HUES48 (cell line): ENCODE measurements around the gene AFAP1L1.

Experiments
- H3K27ac ChIP-seq: one replicate; pipeline ENCODE4 v1.7.0; 2013; ENCODE audit warnings: low read depth, low read length, inconsistent platforms
- H3K27me3 ChIP-seq: 2 replicates; pipeline ENCODE4 v1.6.1; 2013; ENCODE audit warnings: mild to moderate bottlenecking, low read length; ENCODE audit not compliant: control insufficient read depth, insufficient read depth
- H3K36me3 ChIP-seq: 2 replicates; pipeline ENCODE4 v1.6.1; 2013; ENCODE audit warnings: low read length; ENCODE audit not compliant: control insufficient read depth, insufficient read depth
- H3K4me1 ChIP-seq: 2 replicates; pipeline ENCODE4 v1.6.1; 2013; ENCODE audit warnings: mild to moderate bottlenecking, low read length; ENCODE audit not compliant: control insufficient read depth, insufficient read depth
- H3K4me3 ChIP-seq: 2 replicates; pipeline ENCODE4 v1.5.1; 2013; ENCODE audit warnings: mild to moderate bottlenecking, low read depth, low read length
- H3K9ac ChIP-seq: 2 replicates; pipeline ENCODE4 v1.6.1; 2013; ENCODE audit warnings: mild to moderate bottlenecking, low read depth, low read length, moderate library complexity
- H3K9me3 ChIP-seq: 2 replicates; pipeline ENCODE4 v1.6.1; 2013; ENCODE audit warnings: low read length; ENCODE audit not compliant: control insufficient read depth, insufficient read depth

The AFAP1L1 gene

DNA sequence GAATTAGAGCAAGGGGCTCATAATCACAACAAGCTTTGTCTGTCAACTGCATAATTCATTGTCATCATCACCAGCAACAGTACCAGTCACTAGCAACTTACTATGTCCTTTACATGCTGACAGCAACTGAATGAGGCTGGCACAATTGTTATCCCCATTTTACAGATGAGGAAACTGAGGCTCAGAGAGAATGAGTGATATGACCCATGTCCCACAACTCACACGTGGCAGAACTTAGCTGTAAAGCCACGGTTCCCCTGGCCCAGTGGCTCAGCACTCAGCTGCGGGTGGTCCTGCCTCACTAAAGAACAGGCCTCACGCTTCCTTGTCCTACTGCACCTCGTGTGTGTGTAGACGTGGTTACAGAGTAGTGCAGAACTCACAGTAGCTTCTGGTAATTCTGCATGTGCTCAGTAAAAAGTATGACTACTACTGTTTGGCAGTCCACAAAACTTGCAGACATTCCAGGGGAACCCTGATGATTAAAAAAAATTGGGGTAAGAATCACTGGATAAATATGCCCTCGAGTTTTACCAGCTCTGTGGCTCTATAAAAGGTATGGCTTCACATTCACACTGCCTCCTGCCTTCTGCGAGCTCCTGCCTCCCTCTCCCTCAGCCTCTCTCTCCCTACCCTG is 30.2 kb downstream of the AFAP1L1 start:
- Histone ChIP-seq H3K27me3 (no peaks in the 10 kb centered on the region), H3K9me3 (no peaks in the 10 kb centered on the region), H3K4me3 (no peak overlapping the region), H3K9ac (no peak overlapping the region), H3K4me1 (no peaks in the 10 kb centered on the region), H3K27ac (no peak overlapping the region), H3K36me3 (no peaks in the 10 kb centered on the region)

DNA sequence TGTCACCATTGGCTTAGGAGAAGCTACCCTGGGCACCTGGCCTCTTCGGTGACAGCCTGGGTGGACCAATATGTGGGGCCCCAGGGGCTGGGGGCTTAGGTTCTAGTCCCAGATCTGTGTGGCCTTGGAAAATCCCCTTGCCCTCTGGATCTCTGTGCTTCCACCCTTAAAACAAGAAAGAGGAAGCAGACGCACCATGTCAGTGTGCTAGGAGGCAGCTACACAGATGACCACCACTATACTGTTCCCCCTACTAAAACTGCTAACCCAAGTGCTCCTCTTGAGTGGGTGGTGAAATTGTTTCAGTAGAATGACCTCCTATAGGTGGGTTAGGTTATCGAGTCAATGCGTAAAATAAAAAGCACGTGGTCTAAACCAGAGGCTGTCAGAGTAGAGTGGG is 31.0 kb downstream of the AFAP1L1 start:
- Histone ChIP-seq H3K27me3 (no peaks in the 10 kb centered on the region), H3K9me3 (no peaks in the 10 kb centered on the region), H3K27ac (no peak overlapping the region), H3K36me3 (no peaks in the 10 kb centered on the region), H3K9ac (no peak overlapping the region), H3K4me1 (no peaks in the 10 kb centered on the region), H3K4me3 (no peak overlapping the region)

DNA sequence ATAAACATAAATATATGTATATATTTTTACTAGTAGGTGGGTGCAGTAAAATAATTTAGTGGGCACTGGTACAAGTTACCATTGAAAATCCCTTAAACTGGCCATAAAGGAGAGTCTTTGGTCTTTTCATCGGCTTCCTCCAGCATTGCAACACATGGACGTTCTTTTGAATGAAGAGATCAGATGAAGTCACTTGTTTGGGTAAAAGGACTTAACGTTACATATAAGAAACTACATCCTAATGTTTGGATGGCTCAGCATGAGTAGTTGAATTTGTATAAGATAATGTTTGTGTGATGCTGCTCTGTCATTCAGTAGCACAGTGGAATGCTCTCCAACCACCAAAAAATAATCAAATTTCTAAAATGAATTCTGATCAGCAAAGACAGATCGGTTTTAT is 31.6 kb downstream of the AFAP1L1 start:
- H3K9ac ChIP-seq, result no peak overlapping the region
- H3K4me3 ChIP-seq, result no peak overlapping the region
- no peaks in the 10 kb centered on the region for H3K4me1 ChIP-seq
- H3K27me3 ChIP-seq, result no peaks in the 10 kb centered on the region
- no peak overlapping the region for H3K27ac ChIP-seq
- no peaks in the 10 kb centered on the region for H3K36me3 ChIP-seq
- no peaks in the 10 kb centered on the region for H3K9me3 ChIP-seq

DNA sequence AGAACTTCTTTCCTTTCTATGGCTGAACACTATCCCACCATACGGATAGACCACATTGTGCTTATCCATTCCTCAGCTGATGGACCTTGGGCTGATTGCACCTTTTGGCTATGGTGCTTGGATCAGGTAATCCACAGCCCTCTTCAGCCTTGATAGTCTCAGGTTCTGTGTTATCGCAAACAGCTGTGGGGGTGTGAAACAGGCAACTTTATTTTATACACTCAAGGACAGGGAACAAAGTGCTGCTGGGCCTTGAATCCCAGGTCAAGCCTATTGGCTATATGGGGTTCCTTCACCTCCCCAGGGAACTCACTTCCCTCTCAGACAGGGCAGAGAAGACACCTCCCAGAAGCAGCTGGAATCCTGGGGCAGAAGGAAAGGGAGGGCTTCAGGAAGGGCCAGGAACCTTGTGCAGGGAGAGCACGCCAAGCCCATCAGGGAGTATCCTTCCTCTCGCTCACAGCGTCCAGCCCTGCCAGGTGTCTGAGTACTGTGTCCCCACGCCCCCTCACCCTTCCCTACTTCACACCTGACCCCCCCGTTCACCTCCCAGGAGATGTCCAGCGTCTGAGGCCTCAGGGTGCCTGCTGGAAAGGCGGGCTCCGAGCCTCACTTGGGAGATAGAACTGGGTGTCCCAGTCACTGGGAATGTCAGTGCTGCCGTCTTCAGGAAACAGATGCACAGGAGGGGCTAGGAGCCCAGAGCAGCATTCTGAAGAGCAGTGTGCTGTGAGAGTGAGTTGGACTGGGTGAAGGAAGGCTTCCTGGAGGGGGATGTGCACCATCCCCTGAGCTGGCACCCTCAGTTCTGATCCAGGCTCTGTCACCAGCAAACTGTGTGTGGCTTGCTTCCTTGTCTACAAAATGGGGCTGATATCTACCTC is 32.8 kb downstream of the AFAP1L1 start:
- no peak overlapping the region for H3K27ac ChIP-seq
- no peaks in the 10 kb centered on the region for H3K36me3 ChIP-seq
- H3K27me3 ChIP-seq, result no peaks in the 10 kb centered on the region
- no peaks in the 10 kb centered on the region for H3K4me1 ChIP-seq
- H3K4me3 ChIP-seq, result no peak overlapping the region
- H3K9me3 ChIP-seq, result no peaks in the 10 kb centered on the region
- H3K9ac ChIP-seq, result no peak overlapping the region

DNA sequence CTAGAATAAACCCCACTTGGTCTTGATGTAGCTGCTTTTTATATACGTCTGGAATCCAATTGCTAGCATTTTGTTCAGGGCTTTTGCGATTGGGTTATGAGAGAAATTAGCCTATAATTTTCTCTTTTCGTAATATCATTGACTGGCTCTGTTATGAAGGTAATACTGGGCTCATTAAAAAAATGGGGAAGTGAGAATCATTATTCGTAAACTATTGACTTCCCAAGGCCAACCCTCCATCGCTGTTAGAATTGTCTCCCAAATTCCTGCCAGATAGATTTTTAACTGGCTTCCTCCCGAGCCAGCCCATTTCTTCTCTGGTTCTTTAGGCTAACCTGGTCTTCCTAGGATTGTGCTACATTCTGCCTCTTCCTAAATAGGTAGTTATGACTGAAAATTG is 37.7 kb downstream of the AFAP1L1 start:
- Histone ChIP-seq H3K9ac (no peak overlapping the region), H3K36me3 (no peaks in the 10 kb centered on the region), H3K9me3 (no peaks in the 10 kb centered on the region), H3K4me3 (no peak overlapping the region), H3K27ac (no peak overlapping the region), H3K4me1 (peaks cover 7% of the 10 kb centered on the region), H3K27me3 (no peaks in the 10 kb centered on the region)

DNA sequence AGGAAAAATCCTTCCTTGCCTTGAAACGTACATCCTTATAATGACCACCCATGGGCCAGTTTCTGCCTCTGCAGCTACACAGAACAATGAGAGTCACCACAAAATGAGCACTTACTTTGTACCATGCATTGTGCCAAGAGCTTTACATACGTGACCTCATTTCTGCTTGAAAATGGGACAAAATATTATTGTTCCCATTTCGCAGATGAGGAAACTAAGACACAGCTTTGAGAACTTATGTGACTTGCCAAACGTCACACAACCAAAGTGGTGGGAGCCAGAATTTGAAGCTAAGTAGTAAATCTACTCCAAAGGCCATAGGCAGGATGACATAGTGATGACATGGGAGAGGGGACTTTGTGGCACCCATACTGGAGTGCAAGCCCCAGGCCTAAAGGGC is 38.8 kb downstream of the AFAP1L1 start:
- H3K36me3 ChIP-seq, result no peaks in the 10 kb centered on the region
- no peak overlapping the region for H3K9ac ChIP-seq
- H3K4me3 ChIP-seq, result no peak overlapping the region
- no peaks in the 10 kb centered on the region for H3K9me3 ChIP-seq
- no peaks in the 10 kb centered on the region for H3K27me3 ChIP-seq
- H3K4me1 ChIP-seq, result peaks cover 7% of the 10 kb centered on the region
- no peak overlapping the region for H3K27ac ChIP-seq

DNA sequence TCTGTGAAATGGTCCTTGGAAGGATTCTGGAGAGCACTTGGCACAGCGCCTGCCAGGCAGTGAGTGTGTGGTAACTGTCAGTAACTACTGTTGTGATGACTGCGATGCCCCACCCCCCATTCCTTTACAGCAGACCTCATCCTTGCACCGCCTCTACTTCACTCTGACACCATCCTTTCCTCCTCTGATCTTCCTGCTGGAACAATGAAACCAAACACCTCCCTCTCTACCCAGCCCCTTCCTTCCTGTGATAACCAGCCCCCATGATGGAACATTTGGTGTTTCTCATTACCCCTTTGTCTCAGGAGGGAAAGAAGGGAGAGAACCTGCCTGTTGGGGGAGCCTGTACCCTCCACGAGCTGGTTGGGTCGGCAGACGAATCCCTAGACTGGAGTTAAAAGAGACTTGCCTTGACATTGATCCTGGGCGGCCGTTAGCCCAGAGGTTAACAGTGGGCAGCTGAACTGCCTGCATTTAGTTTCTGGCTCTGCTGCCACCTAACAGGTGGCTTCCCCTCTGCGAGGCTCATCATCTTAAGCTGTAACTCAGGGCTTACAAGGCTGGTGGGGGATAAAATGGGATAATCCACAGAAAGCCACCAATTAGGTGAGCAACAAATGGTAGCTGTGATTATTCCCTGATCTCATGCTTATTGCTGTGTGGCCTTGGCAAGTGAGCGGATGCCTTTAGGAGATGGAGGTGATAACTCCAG is 39.4 kb downstream of the AFAP1L1 start:
- Histone ChIP-seq H3K9ac (no peak overlapping the region), H3K4me3 (no peak overlapping the region), H3K36me3 (no peaks in the 10 kb centered on the region), H3K27ac (no peak overlapping the region), H3K27me3 (no peaks in the 10 kb centered on the region), H3K4me1 (peaks cover 7% of the 10 kb centered on the region), H3K9me3 (no peaks in the 10 kb centered on the region)

DNA sequence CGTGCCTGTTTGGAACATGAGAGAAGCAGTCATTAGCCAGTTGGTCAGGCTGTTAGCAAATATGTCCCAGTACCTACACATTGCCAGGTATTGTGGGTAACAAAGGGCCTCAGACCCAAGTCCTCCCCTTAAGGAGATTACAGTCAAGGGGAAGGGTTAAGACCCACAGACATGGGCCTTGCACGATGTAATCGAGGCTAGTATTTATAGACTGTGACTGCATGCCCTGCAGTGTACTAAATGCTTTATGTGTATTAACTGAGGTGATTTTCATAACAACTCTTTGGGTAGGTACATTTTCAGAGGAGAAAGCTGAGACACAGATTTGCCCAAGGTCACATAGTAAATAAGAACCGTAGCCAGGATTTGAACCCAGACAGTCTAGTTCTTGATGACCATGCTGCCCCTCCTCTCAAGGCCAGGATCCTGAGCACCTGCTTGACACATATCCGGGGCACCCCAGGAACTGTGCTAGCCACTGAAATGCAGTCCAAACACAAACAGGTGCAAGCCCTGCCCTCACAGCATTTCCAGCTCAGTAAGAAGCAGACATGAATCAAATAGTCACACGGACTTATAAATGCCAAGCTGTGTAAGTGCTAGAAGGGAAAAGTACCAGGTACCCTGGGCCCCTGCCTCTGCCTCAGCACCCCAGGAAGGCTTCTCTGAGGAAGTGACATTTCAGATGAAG is 41.6 kb downstream of the AFAP1L1 start:
- Histone ChIP-seq H3K27ac (no peak overlapping the region), H3K36me3 (no peaks in the 10 kb centered on the region), H3K4me1 (peaks cover 11% of the 10 kb centered on the region), H3K9ac (no peak overlapping the region), H3K27me3 (no peaks in the 10 kb centered on the region), H3K4me3 (no peak overlapping the region), H3K9me3 (no peaks in the 10 kb centered on the region)

DNA sequence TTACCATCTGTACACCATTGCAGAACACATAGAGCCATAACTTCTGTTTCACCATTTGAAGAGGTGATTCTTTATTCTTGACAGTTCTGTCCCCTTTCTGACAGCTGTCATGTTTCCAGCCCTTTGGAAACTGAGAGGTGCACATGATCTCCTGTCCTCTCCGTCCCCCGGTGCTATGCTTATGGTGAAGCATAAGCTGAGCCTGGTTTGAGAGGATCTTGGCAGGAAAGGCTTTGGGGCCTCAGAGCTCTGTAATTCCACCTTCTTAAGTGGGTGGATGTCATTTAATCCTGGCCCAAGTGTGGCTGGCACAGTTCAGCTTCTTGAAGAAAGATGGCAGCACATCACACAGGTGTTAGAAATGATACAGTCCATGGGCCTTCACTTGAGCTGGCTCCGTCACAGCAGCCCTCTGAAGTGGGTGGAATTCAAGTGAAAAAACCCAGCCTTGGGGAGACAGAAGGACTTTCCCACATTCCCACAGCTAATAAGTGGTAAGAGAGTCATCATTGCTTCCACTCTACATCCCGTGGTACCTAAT is 43.0 kb downstream of the AFAP1L1 start:
- no peaks in the 10 kb centered on the region for H3K36me3 ChIP-seq

DNA sequence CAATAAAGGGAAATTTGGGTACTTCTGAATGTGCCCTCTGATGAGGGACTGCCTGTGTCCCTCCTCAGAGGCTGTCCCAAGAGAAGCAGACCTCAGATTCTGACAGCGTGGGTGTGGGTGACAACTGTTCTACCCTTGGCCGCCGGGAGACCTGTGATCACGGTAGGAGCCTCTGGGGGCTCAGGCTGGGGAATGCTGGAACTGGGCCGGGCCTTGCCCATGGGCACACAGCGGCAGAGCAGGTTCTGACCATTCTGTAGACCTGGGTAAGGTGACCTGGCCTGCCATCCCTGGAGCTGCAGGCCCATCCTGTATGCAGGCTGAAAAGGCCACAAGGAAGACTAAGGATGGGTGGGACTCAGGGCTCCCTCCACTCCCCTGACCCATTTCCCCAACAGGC is 44.1 kb downstream of the AFAP1L1 start:
- no peaks in the 10 kb centered on the region for H3K9me3 ChIP-seq
- H3K9ac ChIP-seq, result no peak overlapping the region
- no peak overlapping the region for H3K27ac ChIP-seq
- no peaks in the 10 kb centered on the region; the same call in 1 of the 2 replicates for H3K36me3 ChIP-seq
- H3K27me3 ChIP-seq, result no peaks in the 10 kb centered on the region
- H3K4me3 ChIP-seq, result no peak overlapping the region
- H3K4me1 ChIP-seq, result peaks cover 9% of the 10 kb centered on the region

More for the DNA sequence above, 43.0 kb downstream of the AFAP1L1 start:
- no peak overlapping the region for H3K27ac ChIP-seq
- no peaks in the 10 kb centered on the region for H3K27me3 ChIP-seq
- H3K4me3 ChIP-seq, result no peak overlapping the region
- H3K9ac ChIP-seq, result no peak overlapping the region
- H3K4me1 ChIP-seq, result peaks cover 11% of the 10 kb centered on the region
- no peaks in the 10 kb centered on the region for H3K9me3 ChIP-seq
